GM12865 (cell line): ENCODE measurements around the gene SLC22A17.

Experiments used
- DNase-seq: peaks from one replicate; pipeline ENCODE4 v3.0.0; 2010; ENCODE audit warnings: low read depth
- H3K4me3 ChIP-seq: 2 replicates; pipeline ENCODE4 v1.5.1; 2011; ENCODE audit warnings: mild to moderate bottlenecking, low read depth, low read length, control low read depth
- TF ChIP-seq, protein P1 (sequence below): IDR thresholded peaks from 2 replicates; pipeline ENCODE4 v1.5.1; 2011; ENCODE audit warnings: low read length, control low read depth, low read depth, inconsistent platforms; ENCODE audit not compliant: insufficient read depth; ENCODE audit errors: missing control alignments

SLC22A17 gene

DNA sequence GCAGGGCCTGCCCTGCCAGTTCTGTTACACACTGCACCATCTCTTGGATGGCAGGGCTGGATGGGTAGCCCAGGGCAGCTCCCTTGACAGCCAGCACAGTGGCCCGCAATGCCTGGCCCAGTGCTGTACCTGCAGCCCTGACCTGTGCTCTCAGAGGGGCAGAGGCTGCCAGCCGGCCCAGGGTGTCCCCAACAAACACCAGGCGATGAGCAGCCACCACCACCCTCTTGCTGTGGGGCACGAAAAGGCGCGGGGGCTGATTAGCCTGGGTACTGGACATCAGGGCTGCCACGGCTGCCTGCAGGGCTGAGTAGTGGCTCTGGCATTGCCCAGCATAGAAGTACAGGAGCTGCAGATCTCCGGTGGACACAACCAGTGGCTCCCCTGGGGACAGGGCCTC lies 4.6 kb upstream of the SLC22A17 start:
- no peak overlapping the region for H3K4me3 ChIP-seq
- TF ChIP-seq, protein P1, sequence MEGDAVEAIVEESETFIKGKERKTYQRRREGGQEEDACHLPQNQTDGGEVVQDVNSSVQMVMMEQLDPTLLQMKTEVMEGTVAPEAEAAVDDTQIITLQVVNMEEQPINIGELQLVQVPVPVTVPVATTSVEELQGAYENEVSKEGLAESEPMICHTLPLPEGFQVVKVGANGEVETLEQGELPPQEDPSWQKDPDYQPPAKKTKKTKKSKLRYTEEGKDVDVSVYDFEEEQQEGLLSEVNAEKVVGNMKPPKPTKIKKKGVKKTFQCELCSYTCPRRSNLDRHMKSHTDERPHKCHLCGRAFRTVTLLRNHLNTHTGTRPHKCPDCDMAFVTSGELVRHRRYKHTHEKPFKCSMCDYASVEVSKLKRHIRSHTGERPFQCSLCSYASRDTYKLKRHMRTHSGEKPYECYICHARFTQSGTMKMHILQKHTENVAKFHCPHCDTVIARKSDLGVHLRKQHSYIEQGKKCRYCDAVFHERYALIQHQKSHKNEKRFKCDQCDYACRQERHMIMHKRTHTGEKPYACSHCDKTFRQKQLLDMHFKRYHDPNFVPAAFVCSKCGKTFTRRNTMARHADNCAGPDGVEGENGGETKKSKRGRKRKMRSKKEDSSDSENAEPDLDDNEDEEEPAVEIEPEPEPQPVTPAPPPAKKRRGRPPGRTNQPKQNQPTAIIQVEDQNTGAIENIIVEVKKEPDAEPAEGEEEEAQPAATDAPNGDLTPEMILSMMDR, result no peak
- DNase-seq, result no peak

DNA sequence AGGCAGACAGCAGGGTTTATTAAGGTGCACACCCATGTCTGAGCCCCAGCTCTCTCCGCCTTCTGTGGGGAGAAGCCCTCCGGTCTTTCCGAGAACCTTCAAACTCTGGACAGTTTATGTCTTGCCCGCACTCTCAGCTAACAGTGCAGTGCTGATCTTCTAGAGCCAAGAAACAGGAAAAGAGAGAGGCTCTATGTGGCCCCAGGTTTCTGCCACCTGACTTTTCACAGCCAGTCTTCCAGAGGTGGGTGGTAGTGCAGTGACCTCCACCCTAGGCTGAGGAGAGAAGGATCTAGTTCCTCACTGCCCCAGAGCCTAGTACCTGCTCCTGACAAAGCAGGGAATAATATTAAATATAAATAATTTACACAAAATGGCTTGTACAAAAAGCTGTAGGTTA lies 4.0 kb upstream of the SLC22A17 start:
- DNase-seq, result no peak
- TF ChIP-seq, protein P1, result no peak
- H3K4me3 ChIP-seq, result no peak overlapping the region

DNA sequence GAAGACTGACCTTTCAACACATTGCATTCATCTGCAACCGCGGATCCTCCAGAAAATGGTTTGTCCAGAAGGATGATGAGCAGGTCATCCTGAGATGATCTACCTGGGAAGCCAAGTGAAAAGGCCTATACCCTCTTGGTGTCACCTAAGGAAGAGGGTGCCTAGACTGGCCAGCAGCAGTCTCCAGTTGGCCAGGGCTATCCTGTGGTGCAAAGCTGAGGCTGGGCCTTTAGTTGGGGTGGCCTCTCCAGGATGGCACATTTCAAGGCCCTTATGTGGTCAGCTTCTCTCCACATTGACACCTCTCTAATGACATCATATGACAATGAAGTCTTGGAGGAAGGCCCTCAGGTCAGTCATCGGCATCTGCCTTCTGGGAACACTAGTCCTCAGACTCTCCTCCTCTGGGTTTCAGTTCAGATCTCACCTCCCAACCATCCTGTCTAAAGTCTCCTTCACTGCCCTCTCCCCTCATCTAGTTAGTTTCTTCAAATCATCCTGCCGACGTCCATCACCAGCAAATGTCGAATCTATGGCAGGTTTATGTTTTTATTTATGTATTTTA lies 3.3 kb upstream of the SLC22A17 start:
- TF ChIP-seq, protein P1, result no peak
- no peak overlapping the region for H3K4me3 ChIP-seq

DNA sequence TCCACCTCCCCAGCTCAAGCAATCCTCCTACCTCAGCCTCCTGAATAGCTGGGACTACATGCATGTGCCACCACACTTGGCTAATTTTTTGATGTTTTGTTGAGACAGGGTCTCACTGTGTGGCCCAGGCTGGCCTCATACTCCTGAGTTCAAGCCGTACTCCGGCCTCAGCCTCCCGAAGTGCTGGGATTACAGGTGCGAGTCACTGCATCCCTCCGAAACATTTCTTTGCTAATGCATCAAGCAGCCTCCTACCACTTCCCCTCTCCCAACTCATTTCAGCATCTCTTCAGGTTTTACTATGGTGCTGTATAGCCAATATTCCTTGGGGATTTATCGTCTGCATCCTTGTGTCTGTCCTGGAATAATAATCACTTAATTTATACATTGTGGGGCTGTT lies 2.3 kb upstream of the SLC22A17 start:
- TF ChIP-seq, protein P1, result no peak
- DNase-seq, result no peak
- no peak overlapping the region for H3K4me3 ChIP-seq

More for the DNA sequence above, 3.3 kb upstream of the SLC22A17 start:
- no peak for DNase-seq

- H3K4me3 ChIP-seq, result no peak overlapping the region
- TF ChIP-seq, protein P1, result no peak
- DNase-seq, result no peak
These were observed 720 bp upstream of the SLC22A17 start for GRCh38 chr14:23353433-23353780.

GRCh38 chr14:23351681-23352505 lies 794 bp downstream of the SLC22A17 start:
- DNase-seq, result no peak
- no peak overlapping the region for H3K4me3 ChIP-seq
- TF ChIP-seq, protein P1, result no peak
